ENCODE results near the gene RGPD8.

DNA sequence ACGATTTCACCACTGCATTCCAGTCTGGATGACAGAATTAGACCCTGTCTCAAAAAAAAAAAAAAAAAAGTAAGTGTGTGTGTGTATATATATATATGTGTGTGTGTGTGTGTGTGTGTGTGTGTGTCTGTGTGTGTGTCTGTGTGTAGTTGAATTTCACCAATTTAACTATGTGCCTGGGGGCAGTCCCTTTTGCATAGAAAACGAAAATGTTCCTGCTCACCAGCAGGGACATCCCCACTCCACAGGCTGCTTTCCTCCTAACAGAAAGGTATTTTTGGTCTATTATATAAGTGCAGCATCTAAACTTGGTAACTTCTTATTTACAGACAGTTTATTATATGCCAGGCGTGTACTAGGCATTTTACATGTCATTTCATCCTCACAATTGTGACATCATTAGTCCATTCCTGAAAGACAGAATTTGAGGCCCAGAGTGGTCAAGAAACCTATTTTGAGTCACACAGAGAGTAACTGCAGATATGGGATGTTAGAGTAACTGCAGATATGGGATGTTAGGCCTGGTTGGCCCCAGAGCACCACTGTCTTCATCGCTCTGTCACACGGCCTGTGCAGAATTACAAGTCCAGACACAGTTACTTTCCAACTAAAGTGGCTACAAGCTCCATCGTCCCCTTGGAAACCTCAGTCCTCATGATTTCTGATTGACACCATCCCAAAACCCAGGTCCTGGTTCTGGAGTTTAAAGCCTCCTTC is 39.3 kb upstream of the RGPD8 start:
- TF ChIP-seq CTCF (conservative IDR thresholded peaks at IDR 0.05; ENCODE audit: low read length), result no peak
- no peak for TF ChIP-seq EZH2phosphoT487 (IDR thresholded peaks at IDR 0.05; ENCODE audit: borderline replicate concordance, low read depth, low read length)

Data from OCI-LY7 (cell line).